Activated CD4-positive, alpha-beta T cell treated with anti-CD3 and anti-CD28 coated beads for 36 hours (primary cell): ENCODE data around the gene TRIM32. TPM values are rescaled to one million over a fixed set of nuclear protein-coding genes. Genes with fewer than 3 reads are reported as not detected.

ENCODE experiments used
- ATAC-seq: fragments of 200-7000 bp; cut with Tn5 transposase; one replicate; pipeline ENCODE4 v1.10.0; 2021; ENCODE audit warnings: mild to moderate bottlenecking, moderate library complexity
- CTCF ChIA-PET: fragments of 350-600 bp; sonication (Branson Sonifier 250); formaldehyde crosslinking; loops from one replicate; lab custom pipeline; 2021; ENCODE audit warnings: antibody characterized with exemption; lab: Charles Lee
- POLR2A ChIA-PET: fragments of 350-600 bp; sonication (Branson Sonifier 250); formaldehyde crosslinking; loops from one replicate; lab custom pipeline; 2021; ENCODE audit warnings: antibody characterized with exemption, inconsistent platforms; lab: Charles Lee
- DNase-seq: peaks from one replicate; pipeline ENCODE4 v3.0.0-alpha.2; 2020
- H3K27ac Mint-ChIP-seq: one replicate; pipeline ENCODE4 v1.8.0; 2021; ENCODE audit warnings: mixed read lengths
- H3K27me3 Mint-ChIP-seq: one replicate; pipeline ENCODE4 v1.8.0; 2021; ENCODE audit warnings: mixed read lengths
- H3K36me3 Mint-ChIP-seq: one replicate; pipeline ENCODE4 v1.8.0; 2021; ENCODE audit warnings: low read depth, mixed read lengths
- H3K4me1 Mint-ChIP-seq: one replicate; pipeline ENCODE4 v1.8.0; 2021; ENCODE audit warnings: mixed read lengths
- H3K4me3 Mint-ChIP-seq: one replicate; pipeline ENCODE4 v1.8.0; 2021; ENCODE audit warnings: mild to moderate bottlenecking, moderate library complexity, mixed read lengths
- H3K9me3 Mint-ChIP-seq: one replicate; pipeline ENCODE4 v1.8.0; 2021; ENCODE audit warnings: low read depth, mixed read lengths
- intact Hi-C, 2 experiments: fragments of 100-400 bp; cut with DNase I in 1 of 2; cut with micrococcal nuclease in 1 of 2; formaldehyde crosslinking; loops; one replicate each; pipeline versions ENCODE4 v1.14.2 to v1.15.1; 2022 to 2024; cut with DNase I, micrococcal nuclease
- total RNA-seq, 2 experiments: library from RNA; stranded (reverse); gene quantifications; one replicate each; pipeline ENCODE4 v1.2.3, GENCODE V29; 2021

Gene TRIM32
- total RNA-seq, 2 experiments from 2014 or later: 10.2 to 12.4 TPM

- peaks cover 14% of the 10 kb centered on the region for H3K9me3 Mint-ChIP-seq
- H3K36me3 Mint-ChIP-seq: peaks cover 46% of the 10 kb centered on the region
- peaks cover 46% of the 10 kb centered on the region for H3K4me1 Mint-ChIP-seq
- ATAC-seq: no peak
- DNase-seq: no peak
- intact Hi-C loops: no loop called here
- CTCF ChIA-PET: no interaction called here
- no peaks in the 10 kb centered on the region for H3K27me3 Mint-ChIP-seq
- no peak overlapping the region for H3K4me3 Mint-ChIP-seq
- no peak overlapping the region for H3K27ac Mint-ChIP-seq
- POLR2A ChIA-PET: no interaction called here
Measured at GRCh38 chr9:116695438-116695837, 8.3 kb downstream of the TRIM32 start.

GRCh38 chr9:116697362-116697761 is 10.3 kb downstream of the TRIM32 start:
- H3K36me3 Mint-ChIP-seq: peaks cover 64% of the 10 kb centered on the region
- intact Hi-C loops: no loop called here
- H3K9me3 Mint-ChIP-seq: peaks cover 14% of the 10 kb centered on the region
- no peak overlapping the region for H3K27ac Mint-ChIP-seq
- ATAC-seq (no peak), DNase-seq (no peak)
- no peaks in the 10 kb centered on the region for H3K27me3 Mint-ChIP-seq
- H3K4me3 Mint-ChIP-seq: no peak overlapping the region
- CTCF ChIA-PET: no interaction called here
- POLR2A ChIA-PET: no interaction called here
- H3K4me1 Mint-ChIP-seq: peaks cover 49% of the 10 kb centered on the region

- DNase-seq (no peak), ATAC-seq (no peak)
- peaks cover 69% of the 10 kb centered on the region for H3K36me3 Mint-ChIP-seq
- peaks cover 48% of the 10 kb centered on the region for H3K4me1 Mint-ChIP-seq
- peaks cover 14% of the 10 kb centered on the region for H3K9me3 Mint-ChIP-seq
- ChIA-PET CTCF (no interaction called here), POLR2A (no interaction called here)
- H3K27me3 Mint-ChIP-seq: no peaks in the 10 kb centered on the region
- intact Hi-C loops: no loop called here
- no peak overlapping the region for H3K27ac Mint-ChIP-seq
- H3K4me3 Mint-ChIP-seq: no peak overlapping the region
Measured at GRCh38 chr9:116697887-116698286, 10.8 kb downstream of the TRIM32 start.

- no peak overlapping the region for H3K4me3 Mint-ChIP-seq
- ATAC-seq (no peak), DNase-seq (no peak)
- no peaks in the 10 kb centered on the region for H3K27me3 Mint-ChIP-seq
- H3K36me3 Mint-ChIP-seq: peaks cover 66% of the 10 kb centered on the region
- H3K9me3 Mint-ChIP-seq: peaks cover 14% of the 10 kb centered on the region
- intact Hi-C loops: no loop called here
- peaks cover 39% of the 10 kb centered on the region for H3K4me1 Mint-ChIP-seq
- no peak overlapping the region for H3K27ac Mint-ChIP-seq
- CTCF ChIA-PET: no interaction called here
- POLR2A ChIA-PET: no interaction called here
Measured at GRCh38 chr9:116700279-116700678, 13.2 kb downstream of the TRIM32 start.

- DNase-seq: no peak
- Mint-ChIP-seq H3K9me3 (peaks cover 17% of the 10 kb centered on the region), H3K27ac (peak overlapping the region; percentile 48), H3K4me3 (no peak overlapping the region), H3K27me3 (no peaks in the 10 kb centered on the region), H3K36me3 (peaks cover 65% of the 10 kb centered on the region), H3K4me1 (peaks cover 34% of the 10 kb centered on the region)
- intact Hi-C loops: no loop called here
- ATAC-seq: peak; percentile 86
- POLR2A ChIA-PET: no interaction called here
- CTCF ChIA-PET: no interaction called here
Measured at GRCh38 chr9:116700882-116701865, 14.1 kb downstream of the TRIM32 start.

- Mint-ChIP-seq H3K4me1 (peaks cover 31% of the 10 kb centered on the region), H3K27me3 (no peaks in the 10 kb centered on the region), H3K36me3 (peaks cover 61% of the 10 kb centered on the region), H3K4me3 (no peak overlapping the region), H3K27ac (peak overlapping the region; percentile 56), H3K9me3 (peaks cover 17% of the 10 kb centered on the region)
- ChIA-PET POLR2A (no interaction called here), CTCF (no interaction called here)
- no peak for DNase-seq
- intact Hi-C loops: no loop called here
- peak; percentile 50 for ATAC-seq
Measured at GRCh38 chr9:116701940-116702642, 15.0 kb downstream of the TRIM32 start.

GRCh38 chr9:116703634-116704033 is 16.5 kb downstream of the TRIM32 start:
- Mint-ChIP-seq H3K27ac (no peak overlapping the region), H3K4me3 (no peak overlapping the region), H3K36me3 (peaks cover 47% of the 10 kb centered on the region), H3K9me3 (peaks cover 13% of the 10 kb centered on the region), H3K27me3 (no peaks in the 10 kb centered on the region), H3K4me1 (peaks cover 31% of the 10 kb centered on the region)
- intact Hi-C loops: no loop called here
- ChIA-PET POLR2A (no interaction called here), CTCF (interaction anchor here (0.7 kb wide), 1 partner anchor 20 kb away, joined by 3 read pairs; no protein-coding TSS in a partner anchor)
- no peak for DNase-seq
- no peak for ATAC-seq

GRCh38 chr9:116704470-116704869 is 17.4 kb downstream of the TRIM32 start:
- peaks cover 31% of the 10 kb centered on the region for H3K4me1 Mint-ChIP-seq
- H3K27me3 Mint-ChIP-seq: no peaks in the 10 kb centered on the region
- DNase-seq (no peak), ATAC-seq (no peak)
- H3K4me3 Mint-ChIP-seq: no peak overlapping the region
- H3K27ac Mint-ChIP-seq: no peak overlapping the region
- intact Hi-C loops: no loop called here
- peaks cover 8% of the 10 kb centered on the region for H3K9me3 Mint-ChIP-seq
- H3K36me3 Mint-ChIP-seq: peaks cover 39% of the 10 kb centered on the region
- POLR2A ChIA-PET: no interaction called here
- CTCF ChIA-PET: no interaction called here

GRCh38 chr9:116705531-116705930 is 18.4 kb downstream of the TRIM32 start:
- CTCF ChIA-PET: interaction anchor here (1.3 kb wide), 1 partner anchor 11 kb away, joined by 3 read pairs; no protein-coding TSS in a partner anchor
- Mint-ChIP-seq H3K27me3 (no peaks in the 10 kb centered on the region), H3K36me3 (peaks cover 28% of the 10 kb centered on the region), H3K4me1 (peaks cover 21% of the 10 kb centered on the region), H3K4me3 (no peak overlapping the region), H3K27ac (no peak overlapping the region), H3K9me3 (peaks cover 3% of the 10 kb centered on the region)
- POLR2A ChIA-PET: no interaction called here
- ATAC-seq (no peak), DNase-seq (no peak)
- intact Hi-C loops: no loop called here

- ATAC-seq: no peak
- ChIA-PET POLR2A (no interaction called here), CTCF (interaction anchor here (1.3 kb wide), 1 partner anchor 12 kb away, joined by 3 read pairs; no protein-coding TSS in a partner anchor)
- Mint-ChIP-seq H3K9me3 (peaks cover 3% of the 10 kb centered on the region), H3K4me3 (no peak overlapping the region), H3K4me1 (peaks cover 10% of the 10 kb centered on the region), H3K36me3 (peaks cover 19% of the 10 kb centered on the region), H3K27me3 (no peaks in the 10 kb centered on the region), H3K27ac (no peak overlapping the region)
- no peak for DNase-seq
- intact Hi-C loops: no loop called here
Measured at GRCh38 chr9:116706310-116707290, 19.5 kb downstream of the TRIM32 start.

- intact Hi-C loops: no loop called here
- ATAC-seq: no peak
- no peaks in the 10 kb centered on the region for H3K9me3 Mint-ChIP-seq
- ChIA-PET CTCF (no interaction called here), POLR2A (no interaction called here)
- no peak for DNase-seq
- no peak overlapping the region for H3K27ac Mint-ChIP-seq
- no peak overlapping the region for H3K4me3 Mint-ChIP-seq
- H3K36me3 Mint-ChIP-seq: no peaks in the 10 kb centered on the region
- H3K4me1 Mint-ChIP-seq: no peaks in the 10 kb centered on the region
- no peaks in the 10 kb centered on the region for H3K27me3 Mint-ChIP-seq
Measured at GRCh38 chr9:116712781-116713180, 25.7 kb downstream of the TRIM32 start.
